Hepatocyte (in vitro differentiated cells): ENCODE measurements around the gene PLPPR1. TPM values are rescaled to one million over a fixed set of nuclear protein-coding genes. Genes with fewer than 3 reads are reported as not detected.

Source experiments
- DNase-seq: peaks from one replicate; pipeline ENCODE4 v3.0.0-alpha.2; 2016; ENCODE audit warnings: low spot score
- H2AFZ ChIP-seq: fragments of 200-600 bp; sonication (generic); 2 replicates; pipeline ENCODE4 v1.6.0; 2016; ENCODE audit warnings: antibody characterized with exemption, mild to moderate bottlenecking
- H3K27ac ChIP-seq: fragments of 200-600 bp; sonication (generic); 2 replicates; pipeline ENCODE4 v1.5.1; 2016; ENCODE audit warnings: mild to moderate bottlenecking
- H3K27me3 ChIP-seq: fragments of 200-600 bp; sonication (generic); 2 replicates; pipeline ENCODE4 v1.6.1; 2016
- H3K36me3 ChIP-seq: fragments of 200-600 bp; sonication (generic); replicated peaks from 2 replicates; pipeline ENCODE4 v1.5.1; 2016; ENCODE audit warnings: low read depth; ENCODE audit not compliant: insufficient read depth
- H3K4me1 ChIP-seq: fragments of 200-600 bp; sonication (generic); 2 replicates; pipeline ENCODE4 v1.5.1; 2016; ENCODE audit warnings: mild to moderate bottlenecking, moderate library complexity; ENCODE audit not compliant: insufficient read depth
- H3K4me2 ChIP-seq: fragments of 200-600 bp; sonication (generic); 2 replicates; pipeline ENCODE4 v1.6.0; 2016
- H3K4me3 ChIP-seq: fragments of 200-600 bp; sonication (generic); 2 replicates; pipeline ENCODE4 v1.5.1; 2016; ENCODE audit warnings: mild to moderate bottlenecking
- H3K79me2 ChIP-seq: fragments of 200-600 bp; sonication (generic); 2 replicates; pipeline ENCODE4 v1.6.0; 2017; ENCODE audit warnings: mild to moderate bottlenecking
- H3K9me2 ChIP-seq: fragments of 200-600 bp; sonication (generic); replicated peaks from 2 replicates; pipeline ENCODE4 v1.6.0; 2017; ENCODE audit warnings: mild to moderate bottlenecking; ENCODE audit not compliant: insufficient read depth
- H3K9me3 ChIP-seq: fragments of 200-600 bp; sonication (generic); 2 replicates; pipeline ENCODE4 v1.5.1; 2016; ENCODE audit warnings: low read depth, mild to moderate bottlenecking
- H4K20me1 ChIP-seq: fragments of 200-600 bp; sonication (generic); 2 replicates; pipeline ENCODE4 v1.6.0; 2016; ENCODE audit warnings: mild to moderate bottlenecking; ENCODE audit not compliant: insufficient read depth, poor library complexity, severe bottlenecking
- EZH2 ChIP-seq: fragments of 200-600 bp; sonication (generic); IDR thresholded peaks from 2 replicates; pipeline ENCODE4 v1.6.1; 2016; ENCODE audit warnings: antibody characterized with exemption, mild to moderate bottlenecking, borderline replicate concordance
- EZH2phosphoT487 ChIP-seq: fragments of 200-600 bp; sonication (generic); IDR thresholded peaks from one replicate; pipeline ENCODE4 v1.6.1; 2018; ENCODE audit warnings: antibody characterized with exemption, mild to moderate bottlenecking, low read depth, moderate library complexity; ENCODE audit not compliant: unreplicated experiment, severe bottlenecking
- WGBS: methylation state at CpG from one replicate; pipeline ENCODE4 v1.1.6; 2016; ENCODE audit warnings: low lambda C conversion rate; ENCODE audit errors: missing lambda C conversion rate; 5-methylcytosine and 5-hydroxymethylcytosine counted together
- polyA plus RNA-seq: library from polyadenylated mRNA; unstranded; fragments of >200 nt; fragmentation: Nextera tagmentation; extraction: Ambion mirVana; gene quantifications from 2 replicates; pipeline ENCODE4 v1.2.1, GENCODE V29; 2016
- total RNA-seq: library from RNA; depleted of rRNA; stranded (reverse); fragments of >200 nt; gene quantifications from 2 replicates; pipeline ENCODE4 v1.2.3, GENCODE V29; 2014
- TF ChIP-seq, protein P1 (sequence below): fragments of 200-600 bp; sonication (generic); IDR thresholded peaks from 2 replicates; pipeline ENCODE4 v1.5.1; 2016; ENCODE audit warnings: antibody characterized with exemption, mild to moderate bottlenecking; ENCODE audit not compliant: poor library complexity

PLPPR1 gene
- total and polyA plus RNA-seq, 2 experiments from 2014 or later = 0.27 to 2.1 TPM

- H3K4me1 ChIP-seq = no peaks in the 10 kb centered on the region
- H3K4me3 ChIP-seq = no peak overlapping the region
- no peak overlapping the region for H2AFZ ChIP-seq
- H3K9me2 ChIP-seq = no peaks in the 10 kb centered on the region
- H3K27me3 ChIP-seq = peaks cover 4% of the 10 kb centered on the region
- no peak for TF ChIP-seq EZH2
- WGBS = 71% methylated on average over 5 of the region's 5 CpGs
- no peak overlapping the region for H3K27ac ChIP-seq
- no peaks in the 10 kb centered on the region for H3K79me2 ChIP-seq
- H3K4me2 ChIP-seq = no peak overlapping the region
- no peak for DNase-seq
- no peaks in the 10 kb centered on the region for H3K9me3 ChIP-seq
- no peaks in the 10 kb centered on the region for H4K20me1 ChIP-seq
- H3K36me3 ChIP-seq = no peaks in the 10 kb centered on the region
Observed at GRCh38 chr9:101131326-101131725, 102.8 kb downstream of the PLPPR1 start.

GRCh38 chr9:101132801-101133200 lies 104.3 kb downstream of the PLPPR1 start:
- Histone ChIP-seq H3K9me3 (no peaks in the 10 kb centered on the region), H3K4me3 (no peak overlapping the region), H4K20me1 (no peaks in the 10 kb centered on the region), H3K4me2 (no peak overlapping the region), H3K27me3 (peaks cover 4% of the 10 kb centered on the region), H3K4me1 (no peaks in the 10 kb centered on the region), H3K79me2 (no peaks in the 10 kb centered on the region), H2AFZ (no peak overlapping the region), H3K9me2 (no peaks in the 10 kb centered on the region), H3K27ac (no peak overlapping the region), H3K36me3 (no peaks in the 10 kb centered on the region)
- DNase-seq = no peak
- TF ChIP-seq EZH2 (no peak), EZH2phosphoT487 (no peak)

DNA sequence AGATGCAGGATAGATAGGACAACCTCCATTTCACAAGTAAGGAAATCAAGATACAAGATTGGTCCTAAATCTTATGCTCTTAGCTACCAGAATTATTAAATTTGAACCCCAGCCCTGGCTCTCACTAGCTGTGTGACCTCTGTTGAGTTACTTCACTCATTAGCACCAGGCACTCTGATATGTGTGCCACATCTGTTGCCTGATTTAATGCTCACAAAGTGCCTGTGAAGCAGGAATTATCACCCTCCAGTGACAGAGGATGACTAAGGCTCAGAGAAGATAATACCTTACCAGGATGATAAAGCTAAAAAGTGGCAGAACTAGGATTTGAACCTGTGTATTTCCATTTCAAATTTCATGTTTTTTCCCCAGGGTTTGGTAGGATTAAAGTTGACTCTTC lies 110.0 kb downstream of the PLPPR1 start:
- H3K27me3 ChIP-seq = peaks cover 4% of the 10 kb centered on the region
- H3K4me3 ChIP-seq = no peak overlapping the region
- TF ChIP-seq EZH2 (no peak), EZH2phosphoT487 (no peak)
- H2AFZ ChIP-seq = no peak overlapping the region
- no peaks in the 10 kb centered on the region for H3K9me3 ChIP-seq
- no peaks in the 10 kb centered on the region for H3K9me2 ChIP-seq
- H3K4me1 ChIP-seq = no peaks in the 10 kb centered on the region
- no peaks in the 10 kb centered on the region for H4K20me1 ChIP-seq
- DNase-seq = no peak
- no peak overlapping the region for H3K4me2 ChIP-seq
- no peaks in the 10 kb centered on the region for H3K79me2 ChIP-seq
- H3K27ac ChIP-seq = no peak overlapping the region
- H3K36me3 ChIP-seq = no peaks in the 10 kb centered on the region

- Histone ChIP-seq H3K27me3 (peaks cover 4% of the 10 kb centered on the region), H3K79me2 (no peaks in the 10 kb centered on the region), H4K20me1 (no peaks in the 10 kb centered on the region), H3K4me2 (no peak overlapping the region), H3K9me3 (no peaks in the 10 kb centered on the region), H3K27ac (no peak overlapping the region), H3K4me3 (no peak overlapping the region), H3K9me2 (no peaks in the 10 kb centered on the region), H2AFZ (no peak overlapping the region), H3K36me3 (no peaks in the 10 kb centered on the region), H3K4me1 (no peaks in the 10 kb centered on the region)
- TF ChIP-seq EZH2phosphoT487 = no peak
- TF ChIP-seq, protein P1, sequence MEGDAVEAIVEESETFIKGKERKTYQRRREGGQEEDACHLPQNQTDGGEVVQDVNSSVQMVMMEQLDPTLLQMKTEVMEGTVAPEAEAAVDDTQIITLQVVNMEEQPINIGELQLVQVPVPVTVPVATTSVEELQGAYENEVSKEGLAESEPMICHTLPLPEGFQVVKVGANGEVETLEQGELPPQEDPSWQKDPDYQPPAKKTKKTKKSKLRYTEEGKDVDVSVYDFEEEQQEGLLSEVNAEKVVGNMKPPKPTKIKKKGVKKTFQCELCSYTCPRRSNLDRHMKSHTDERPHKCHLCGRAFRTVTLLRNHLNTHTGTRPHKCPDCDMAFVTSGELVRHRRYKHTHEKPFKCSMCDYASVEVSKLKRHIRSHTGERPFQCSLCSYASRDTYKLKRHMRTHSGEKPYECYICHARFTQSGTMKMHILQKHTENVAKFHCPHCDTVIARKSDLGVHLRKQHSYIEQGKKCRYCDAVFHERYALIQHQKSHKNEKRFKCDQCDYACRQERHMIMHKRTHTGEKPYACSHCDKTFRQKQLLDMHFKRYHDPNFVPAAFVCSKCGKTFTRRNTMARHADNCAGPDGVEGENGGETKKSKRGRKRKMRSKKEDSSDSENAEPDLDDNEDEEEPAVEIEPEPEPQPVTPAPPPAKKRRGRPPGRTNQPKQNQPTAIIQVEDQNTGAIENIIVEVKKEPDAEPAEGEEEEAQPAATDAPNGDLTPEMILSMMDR = no peak
- TF ChIP-seq EZH2 = no peak
- no peak for DNase-seq
- 78% methylated on average over 2 of the region's 2 CpGs for WGBS
Observed at GRCh38 chr9:101139082-101139481, 110.6 kb downstream of the PLPPR1 start.

DNA sequence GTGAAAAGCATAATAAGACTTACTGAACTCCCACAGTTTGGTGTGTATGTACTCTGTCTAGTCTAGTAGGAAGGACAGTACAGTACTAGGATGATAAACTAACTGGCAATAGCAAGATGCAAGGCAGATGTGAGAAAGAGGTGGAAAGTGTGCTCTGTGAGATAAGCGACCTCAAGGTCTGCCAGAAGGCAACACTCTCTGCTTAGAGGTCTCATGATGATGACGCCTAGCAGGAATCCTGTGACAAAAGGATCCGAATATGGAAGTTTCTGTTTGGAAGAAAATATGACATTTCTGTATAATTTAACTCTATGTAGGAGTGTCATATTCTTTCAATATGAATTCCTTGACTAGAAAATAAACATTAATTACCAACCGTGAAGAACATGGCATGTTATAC lies 112.2 kb downstream of the PLPPR1 start:
- Histone ChIP-seq H3K9me3 (no peaks in the 10 kb centered on the region), H4K20me1 (no peaks in the 10 kb centered on the region), H2AFZ (no peak overlapping the region), H3K4me2 (no peak overlapping the region), H3K9me2 (no peaks in the 10 kb centered on the region), H3K79me2 (no peaks in the 10 kb centered on the region), H3K36me3 (no peaks in the 10 kb centered on the region), H3K4me1 (no peaks in the 10 kb centered on the region), H3K27me3 (peaks cover 2% of the 10 kb centered on the region), H3K4me3 (no peak overlapping the region), H3K27ac (no peak overlapping the region)
- TF ChIP-seq EZH2 (no peak), EZH2phosphoT487 (no peak)
- TF ChIP-seq, protein P1 = no peak
- WGBS = 75% methylated on average over 4 of the region's 4 CpGs
- DNase-seq = no peak
